Loucy (cell line): ENCODE measurements around the gene HSPA12B.

Experiments used
- H2AFZ ChIP-seq: fragments of 200-600 bp; sonication (generic); 2 replicates; pipeline ENCODE4 v1.6.0; 2016; ENCODE audit warnings: antibody characterized with exemption, mild to moderate bottlenecking, low read length, moderate library complexity
- H3F3A ChIP-seq: fragments of 200-600 bp; 2 replicates; pipeline ENCODE4 v1.6.0; 2016; ENCODE audit warnings: antibody characterized with exemption, low read depth, mild to moderate bottlenecking
- H3K27me3 ChIP-seq: fragments of 200-600 bp; sonication (generic); 2 replicates; pipeline ENCODE4 v1.6.1; 2014; ENCODE audit warnings: low read length, mild to moderate bottlenecking; ENCODE audit not compliant: insufficient read depth, poor library complexity, severe bottlenecking
- H3K36me3 ChIP-seq: fragments of 200-600 bp; sonication (generic); 2 replicates; pipeline ENCODE4 v1.6.1; 2016; ENCODE audit warnings: low read length; ENCODE audit not compliant: insufficient read depth
- H3K4me1 ChIP-seq: fragments of 200-600 bp; sonication (generic); 2 replicates; pipeline ENCODE4 v1.5.1; 2014; ENCODE audit warnings: low read length, mild to moderate bottlenecking; ENCODE audit not compliant: insufficient read depth, poor library complexity, severe bottlenecking
- H3K4me2 ChIP-seq: fragments of 200-600 bp; sonication (generic); 2 replicates; pipeline ENCODE4 v1.6.0; 2014; ENCODE audit warnings: antibody characterized with exemption, low read length, low read depth, mild to moderate bottlenecking; ENCODE audit not compliant: poor library complexity, severe bottlenecking
- H3K4me3 ChIP-seq: fragments of 200-600 bp; sonication (generic); 2 replicates; pipeline ENCODE4 v1.5.1; 2014; ENCODE audit warnings: low read length, mild to moderate bottlenecking, mixed read lengths; ENCODE audit not compliant: poor library complexity, severe bottlenecking
- H3K79me2 ChIP-seq: fragments of 200-600 bp; sonication (generic); 2 replicates; pipeline ENCODE4 v1.6.1; 2014; ENCODE audit warnings: low read length; ENCODE audit not compliant: insufficient read depth
- H3K9ac ChIP-seq: fragments of 200-600 bp; sonication (generic); 2 replicates; pipeline ENCODE4 v1.6.0; 2014; ENCODE audit warnings: mild to moderate bottlenecking, low read depth, low read length, moderate library complexity; ENCODE audit not compliant: poor library complexity, severe bottlenecking
- H3K9me2 ChIP-seq: fragments of 200-600 bp; sonication (generic); replicated peaks from 2 replicates; pipeline ENCODE4 v1.6.1; 2016; ENCODE audit warnings: low read depth, low read length, mixed read lengths
- H3K9me3 ChIP-seq: fragments of 200-600 bp; sonication (generic); 2 replicates; pipeline ENCODE4 v1.6.1; 2014; ENCODE audit warnings: mild to moderate bottlenecking, antibody characterized with exemption, low read length, low read depth; ENCODE audit not compliant: insufficient read depth
- H4K20me1 ChIP-seq: fragments of 200-600 bp; sonication (generic); 2 replicates; pipeline ENCODE4 v1.6.0; 2014; ENCODE audit warnings: antibody characterized with exemption, low read length, mild to moderate bottlenecking; ENCODE audit not compliant: insufficient read depth, poor library complexity, severe bottlenecking
- CTCF ChIP-seq: fragments of 200-600 bp; sonication (generic); conservative IDR thresholded peaks from 2 replicates; pipeline ENCODE4 v1.5.1; 2014; ENCODE audit warnings: mild to moderate bottlenecking, antibody characterized with exemption, low read length
- EZH2phosphoT487 ChIP-seq: fragments of 200-600 bp; IDR thresholded peaks from 2 replicates; pipeline ENCODE4 v1.6.1; 2018; ENCODE audit warnings: antibody characterized with exemption, mild to moderate bottlenecking, moderate library complexity, borderline replicate concordance

Gene HSPA12B

DNA sequence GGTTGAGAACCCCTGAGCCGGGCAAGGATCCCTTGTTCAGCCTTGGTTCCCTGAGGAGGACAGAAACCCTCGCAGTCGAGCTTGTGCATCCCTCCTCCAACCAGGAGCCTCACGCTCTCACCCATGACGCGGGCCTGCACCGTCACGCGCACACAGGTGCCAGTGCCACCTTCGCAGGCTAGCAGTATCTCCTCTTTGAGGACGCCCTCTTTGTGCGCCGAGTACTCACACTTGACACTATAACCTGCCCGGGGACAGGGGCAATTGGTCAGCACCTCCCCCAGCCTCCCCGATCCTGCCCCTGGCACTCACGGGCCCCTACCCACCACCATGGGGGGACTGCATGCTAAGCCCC, 21.8 kb downstream of the HSPA12B start:
- Histone ChIP-seq H3K79me2 (no peaks in the 10 kb centered on the region), H3K36me3 (peaks cover 8% of the 10 kb centered on the region; the same call in 1 of the 2 replicates), H3K4me2 (no peak overlapping the region), H3K9ac (no peak overlapping the region), H3K9me3 (no peaks in the 10 kb centered on the region), H3K27me3 (no peaks in the 10 kb centered on the region), H3K9me2 (no peaks in the 10 kb centered on the region), H3K4me1 (no peaks in the 10 kb centered on the region), H4K20me1 (no peaks in the 10 kb centered on the region), H3K4me3 (no peak overlapping the region), H2AFZ (no peak overlapping the region), H3F3A (no peaks in the 10 kb centered on the region)
- TF ChIP-seq EZH2phosphoT487 (no peak), CTCF (no peak)

- H3K9me3 ChIP-seq: no peaks in the 10 kb centered on the region
- no peak overlapping the region for H3K9ac ChIP-seq
- H3K9me2 ChIP-seq: no peaks in the 10 kb centered on the region
- no peaks in the 10 kb centered on the region for H3K79me2 ChIP-seq
- no peak overlapping the region for H2AFZ ChIP-seq
- H3F3A ChIP-seq: no peaks in the 10 kb centered on the region
- no peaks in the 10 kb centered on the region for H3K27me3 ChIP-seq
- no peak overlapping the region for H3K4me2 ChIP-seq
- no peak for TF ChIP-seq EZH2phosphoT487
- no peaks in the 10 kb centered on the region for H3K4me1 ChIP-seq
- no peak overlapping the region for H3K4me3 ChIP-seq
- H4K20me1 ChIP-seq: no peaks in the 10 kb centered on the region
- H3K36me3 ChIP-seq: peaks cover 8% of the 10 kb centered on the region; the same call in 1 of the 2 replicates
These were observed 22.8 kb downstream of the HSPA12B start for GRCh38 chr20:3755269-3755668.

- Histone ChIP-seq H3K79me2 (no peaks in the 10 kb centered on the region), H3K9me2 (no peaks in the 10 kb centered on the region), H3K4me1 (no peaks in the 10 kb centered on the region), H3K4me3 (no peak overlapping the region), H3K9me3 (no peaks in the 10 kb centered on the region), H3K36me3 (peaks cover 8% of the 10 kb centered on the region; the same call in 1 of the 2 replicates), H3K4me2 (no peak overlapping the region), H3F3A (no peaks in the 10 kb centered on the region), H3K9ac (no peak overlapping the region), H4K20me1 (no peaks in the 10 kb centered on the region), H2AFZ (no peak overlapping the region), H3K27me3 (no peaks in the 10 kb centered on the region)
- TF ChIP-seq CTCF: no peak
- TF ChIP-seq EZH2phosphoT487: no peak
These were observed 23.5 kb downstream of the HSPA12B start for GRCh38 chr20:3755814-3756480.

DNA sequence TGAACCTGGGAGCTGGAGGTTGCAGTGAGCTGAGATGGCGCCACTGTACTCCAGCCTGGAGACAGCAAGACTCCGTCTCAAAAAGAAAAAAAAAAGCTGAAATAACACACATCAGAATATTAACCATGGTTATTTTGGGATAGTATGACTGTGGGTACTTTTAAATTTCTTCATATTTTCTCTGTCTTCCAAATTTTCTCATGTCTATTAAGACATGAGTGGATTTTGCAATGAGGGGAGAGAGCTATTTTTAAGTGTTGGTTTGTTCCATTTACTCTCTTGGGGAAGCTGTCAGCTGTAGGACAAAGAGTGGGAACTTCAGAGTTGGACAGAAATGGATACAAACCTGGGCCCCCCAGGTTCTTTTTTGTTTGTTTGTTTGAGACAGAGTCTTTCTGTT, 24.8 kb downstream of the HSPA12B start:
- Histone ChIP-seq H3K36me3 (peaks cover 8% of the 10 kb centered on the region; the same call in 1 of the 2 replicates), H3F3A (no peaks in the 10 kb centered on the region), H3K9me3 (no peaks in the 10 kb centered on the region), H3K79me2 (no peaks in the 10 kb centered on the region), H3K4me2 (no peak overlapping the region), H3K4me3 (no peak overlapping the region), H3K9me2 (no peaks in the 10 kb centered on the region), H3K4me1 (no peaks in the 10 kb centered on the region), H3K9ac (no peak overlapping the region), H3K27me3 (no peaks in the 10 kb centered on the region), H4K20me1 (no peaks in the 10 kb centered on the region), H2AFZ (no peak overlapping the region)
- TF ChIP-seq EZH2phosphoT487: no peak
- TF ChIP-seq CTCF: no peak
